Ishikawa (cell line): ENCODE data around the gene EEF1AKMT1.

ENCODE experiments used
- CEBPB ChIP-seq: IDR thresholded peaks from 2 replicates; pipeline ENCODE4 v1.6.1; 2012
- CREB1 ChIP-seq: IDR thresholded peaks from 2 replicates; pipeline ENCODE4 v1.6.1; 2012; ENCODE audit warnings: low read depth
- EGR1 ChIP-seq: IDR thresholded peaks from 2 replicates; pipeline ENCODE4 v1.6.1; 2012
- EP300 ChIP-seq: IDR thresholded peaks from 2 replicates; pipeline ENCODE4 v1.6.1; 2012; ENCODE audit warnings: borderline replicate concordance
- FOXM1 ChIP-seq: IDR thresholded peaks from 2 replicates; pipeline ENCODE4 v1.6.1; 2012; ENCODE audit warnings: low read depth, borderline replicate concordance
- MAX ChIP-seq: IDR thresholded peaks from 2 replicates; pipeline ENCODE4 v1.6.1; 2012
- RAD21 ChIP-seq: IDR thresholded peaks from 2 replicates; pipeline ENCODE4 v1.6.1; 2012; ENCODE audit warnings: low read depth
- REST ChIP-seq: IDR thresholded peaks from 2 replicates; pipeline ENCODE4 v1.6.1; 2012; ENCODE audit warnings: low read depth, mild to moderate bottlenecking
- TAF1 ChIP-seq: IDR thresholded peaks from 2 replicates; pipeline ENCODE4 v1.6.1; 2012; ENCODE audit warnings: low read depth, mild to moderate bottlenecking
- TCF12 ChIP-seq: IDR thresholded peaks from 2 replicates; pipeline ENCODE4 v1.6.1; 2012; ENCODE audit warnings: low read depth
- TEAD4 ChIP-seq: IDR thresholded peaks from 2 replicates; pipeline ENCODE4 v1.6.1; 2012
- YY1 ChIP-seq: IDR thresholded peaks from 2 replicates; pipeline ENCODE4 v1.6.1; 2012; ENCODE audit warnings: low read depth
- ZBTB7A ChIP-seq: IDR thresholded peaks from 2 replicates; pipeline ENCODE4 v1.6.1; 2012; ENCODE audit warnings: low read depth

- TF ChIP-seq CREB1 (no peak), REST (no peak), EP300 (no peak), MAX (peak; percentile 93), CEBPB (peak; percentile 99), YY1 (no peak), RAD21 (no peak), TAF1 (peak; percentile 62), EGR1 (no peak), FOXM1 (no peak), ZBTB7A (no peak), TCF12 (peak; percentile 61), TEAD4 (no peak; the same call in 1 of the 2 replicates)
These were observed at the start of gene EEF1AKMT1 for GRCh38 chr13:20773194-20774080.
